ENCODE measurements around the gene ITPRIP. TPM values are rescaled to one million over a fixed set of nuclear protein-coding genes. Genes with fewer than 3 reads are reported as not detected.

The ITPRIP gene
- total RNA-seq, 1 experiment from 2014 or later: 24.8 TPM

DNA sequence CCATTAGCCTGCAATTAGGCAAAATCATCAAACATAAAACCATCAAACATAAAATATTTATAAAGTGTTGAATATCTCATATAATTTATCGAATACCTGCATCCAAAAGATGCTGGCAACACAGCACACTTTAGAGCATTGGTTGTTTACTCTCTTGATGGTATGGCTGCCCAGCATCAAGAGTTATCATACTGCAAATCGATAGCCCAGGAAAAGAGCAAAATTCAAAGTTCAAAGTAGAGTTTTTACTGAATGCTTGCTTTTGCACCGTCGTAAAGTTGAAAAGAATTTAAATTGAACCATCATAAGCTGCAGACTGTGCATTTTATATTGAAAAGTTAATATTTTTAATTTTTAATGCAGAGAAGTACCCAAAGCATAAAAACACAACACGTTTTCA, 73.5 kb downstream of the ITPRIP start:
- Histone ChIP-seq H3K9me3 (ENCODE audit: low read depth, low read length, poor library complexity, severe bottlenecking) (no peaks in the 10 kb centered on the region), H3K4me1 (ENCODE audit: insufficient read depth, low read length, poor library complexity, severe bottlenecking) (peaks cover 26% of the 10 kb centered on the region), H3K27ac (ENCODE audit: low read depth, low read length, poor library complexity, severe bottlenecking) (no peak overlapping the region), H3K27me3 (replicated peaks; ENCODE audit: insufficient read depth, low read depth, low read length, poor library complexity) (no peaks in the 10 kb centered on the region), H3K36me3 (ENCODE audit: insufficient read depth, low read length, poor library complexity, severe bottlenecking) (peaks cover 67% of the 10 kb centered on the region), H3K4me3 (ENCODE audit: low read depth, low read length, poor library complexity, severe bottlenecking) (no peak overlapping the region)
- intact Hi-C loops (cut with micrococcal nuclease; ENCODE audit: unreplicated experiment): loop anchor here (5.0 kb wide), 1 partner anchor 377 kb away; no protein-coding TSS in a partner anchor
- TF ChIP-seq, protein P1, sequence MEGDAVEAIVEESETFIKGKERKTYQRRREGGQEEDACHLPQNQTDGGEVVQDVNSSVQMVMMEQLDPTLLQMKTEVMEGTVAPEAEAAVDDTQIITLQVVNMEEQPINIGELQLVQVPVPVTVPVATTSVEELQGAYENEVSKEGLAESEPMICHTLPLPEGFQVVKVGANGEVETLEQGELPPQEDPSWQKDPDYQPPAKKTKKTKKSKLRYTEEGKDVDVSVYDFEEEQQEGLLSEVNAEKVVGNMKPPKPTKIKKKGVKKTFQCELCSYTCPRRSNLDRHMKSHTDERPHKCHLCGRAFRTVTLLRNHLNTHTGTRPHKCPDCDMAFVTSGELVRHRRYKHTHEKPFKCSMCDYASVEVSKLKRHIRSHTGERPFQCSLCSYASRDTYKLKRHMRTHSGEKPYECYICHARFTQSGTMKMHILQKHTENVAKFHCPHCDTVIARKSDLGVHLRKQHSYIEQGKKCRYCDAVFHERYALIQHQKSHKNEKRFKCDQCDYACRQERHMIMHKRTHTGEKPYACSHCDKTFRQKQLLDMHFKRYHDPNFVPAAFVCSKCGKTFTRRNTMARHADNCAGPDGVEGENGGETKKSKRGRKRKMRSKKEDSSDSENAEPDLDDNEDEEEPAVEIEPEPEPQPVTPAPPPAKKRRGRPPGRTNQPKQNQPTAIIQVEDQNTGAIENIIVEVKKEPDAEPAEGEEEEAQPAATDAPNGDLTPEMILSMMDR (conservative IDR thresholded peaks at IDR 0.05; ENCODE audit: low read depth, low read length): no peak
- no peak for TF ChIP-seq EZH2 (IDR thresholded peaks at IDR 0.05; ENCODE audit: borderline replicate concordance, low read depth, low read length, poor library complexity, severe bottlenecking)
- BruUV-seq (replicated peaks): no TSS peak
- DNase-seq (ENCODE audit: low spot score): no peak
- ChIA-PET POLR2A (ENCODE audit: low non-redundant PET) (no interaction called here), CTCF (no interaction called here)

DNA sequence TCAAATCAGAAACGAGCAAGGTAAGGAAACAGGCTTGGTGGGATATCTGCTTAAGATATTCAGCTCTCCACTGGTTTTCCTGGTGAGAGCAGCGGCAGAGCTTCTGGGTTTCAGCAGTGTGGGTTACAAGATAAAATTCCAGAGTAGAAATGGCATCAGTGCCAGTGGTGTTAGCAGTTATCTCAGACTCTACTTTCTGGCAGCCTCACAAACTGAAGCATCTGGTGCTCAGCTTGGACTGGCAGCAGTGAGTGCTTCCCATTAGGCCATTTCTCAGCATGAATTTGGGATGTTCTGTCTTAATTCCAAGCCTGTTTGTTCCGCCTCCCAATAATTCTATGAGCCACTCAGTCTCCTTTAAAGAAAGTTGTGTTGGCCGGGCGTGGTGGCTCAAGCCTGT, 76.2 kb downstream of the ITPRIP start:
- TF ChIP-seq EZH2 (IDR thresholded peaks at IDR 0.05; ENCODE audit: borderline replicate concordance, low read depth, low read length, poor library complexity, severe bottlenecking): no peak
- TF ChIP-seq, protein P1 (conservative IDR thresholded peaks at IDR 0.05; ENCODE audit: low read depth, low read length): no peak
- ChIA-PET POLR2A (ENCODE audit: low non-redundant PET) (no interaction called here), CTCF (no interaction called here)
- no peak for DNase-seq (ENCODE audit: low spot score)
- H3K27ac ChIP-seq (ENCODE audit: low read depth, low read length, poor library complexity, severe bottlenecking): no peak overlapping the region
- BruUV-seq (replicated peaks): no TSS peak
- no peaks in the 10 kb centered on the region for H3K9me3 ChIP-seq (ENCODE audit: low read depth, low read length, poor library complexity, severe bottlenecking)
- H3K36me3 ChIP-seq (ENCODE audit: insufficient read depth, low read length, poor library complexity, severe bottlenecking): peaks cover 76% of the 10 kb centered on the region
- no peak overlapping the region for H3K4me3 ChIP-seq (ENCODE audit: low read depth, low read length, poor library complexity, severe bottlenecking)
- peaks cover 24% of the 10 kb centered on the region for H3K4me1 ChIP-seq (ENCODE audit: insufficient read depth, low read length, poor library complexity, severe bottlenecking)
- H3K27me3 ChIP-seq (replicated peaks; ENCODE audit: insufficient read depth, low read depth, low read length, poor library complexity): no peaks in the 10 kb centered on the region
- intact Hi-C loops (cut with micrococcal nuclease; ENCODE audit: unreplicated experiment): no loop called here

DNA sequence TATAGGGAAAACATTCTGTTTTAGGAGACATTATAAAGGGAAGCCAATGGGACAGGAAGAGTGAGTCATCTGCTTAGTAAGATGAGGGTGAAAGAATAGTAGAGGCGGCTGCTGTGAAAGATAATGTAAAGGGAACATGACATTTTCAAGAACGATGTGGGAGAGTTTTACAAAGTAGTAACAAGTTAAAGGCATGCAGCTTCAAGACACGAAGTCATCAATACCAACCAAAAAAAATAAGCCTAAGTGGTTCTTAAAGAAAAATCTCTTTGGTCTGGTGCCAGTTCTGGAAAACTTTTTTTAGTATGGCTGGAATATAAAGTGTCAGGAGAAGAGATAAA, 77.5 kb downstream of the ITPRIP start:
- POLR2A ChIA-PET (ENCODE audit: low non-redundant PET): interaction anchor here (0.7 kb wide), 1 partner anchor 215 kb away, joined by 3 read pairs; no protein-coding TSS in a partner anchor
- DNase-seq (ENCODE audit: low spot score): peak; percentile 64
- Histone ChIP-seq H3K36me3 (ENCODE audit: insufficient read depth, low read length, poor library complexity, severe bottlenecking) (peaks cover 69% of the 10 kb centered on the region), H3K27ac (ENCODE audit: low read depth, low read length, poor library complexity, severe bottlenecking) (peak overlapping the region; percentile 66), H3K27me3 (replicated peaks; ENCODE audit: insufficient read depth, low read depth, low read length, poor library complexity) (no peaks in the 10 kb centered on the region), H3K4me1 (ENCODE audit: insufficient read depth, low read length, poor library complexity, severe bottlenecking) (peaks cover 34% of the 10 kb centered on the region), H3K9me3 (ENCODE audit: low read depth, low read length, poor library complexity, severe bottlenecking) (no peaks in the 10 kb centered on the region), H3K4me3 (ENCODE audit: low read depth, low read length, poor library complexity, severe bottlenecking) (no peak overlapping the region)
- no TSS peak for BruUV-seq (replicated peaks)
- intact Hi-C loops (cut with micrococcal nuclease; ENCODE audit: unreplicated experiment): no loop called here
- CTCF ChIA-PET: no interaction called here
- TF ChIP-seq EZH2 (IDR thresholded peaks at IDR 0.05; ENCODE audit: borderline replicate concordance, low read depth, low read length, poor library complexity, severe bottlenecking): no peak
- TF ChIP-seq, protein P1 (conservative IDR thresholded peaks at IDR 0.05; ENCODE audit: low read depth, low read length): no peak
